HepG2 (cell line): ENCODE data around the gene PPP1R27. TPM values are rescaled to one million over a fixed set of nuclear protein-coding genes. Genes with fewer than 3 reads are reported as not detected.

ENCODE experiments used
- AHR ChIP-seq: IDR thresholded peaks from 2 replicates; pipeline ENCODE4 v1.6.1; 2018; ENCODE audit warnings: missing genetic modification reagents, missing compliant biosample characterization
- AKNA ChIP-seq: sonication (generic); formaldehyde crosslinking; IDR thresholded peaks from 2 replicates; pipeline ENCODE4 v1.4.0; 2020; ENCODE audit warnings: missing genetic modification reagents, borderline replicate concordance
- ATF3 ChIP-seq: sonication (generic); formaldehyde crosslinking; IDR thresholded peaks from 2 replicates; pipeline ENCODE4 v1.4.0; 2020; ENCODE audit warnings: missing genetic modification reagents
- ATM ChIP-seq: fragments of 450-650 bp; IDR thresholded peaks from 2 replicates; pipeline ENCODE4 v1.7.1; 2017; ENCODE audit warnings: mild to moderate bottlenecking, borderline replicate concordance
- BRF2 ChIP-seq: sonication (generic); formaldehyde crosslinking; IDR thresholded peaks from 2 replicates; pipeline ENCODE4 v1.8.1; 2022; ENCODE audit warnings: mild to moderate bottlenecking, missing genetic modification reagents
- CREB1 ChIP-seq, 2 experiments: fragments of 450-650 bp in 1 of 2; IDR thresholded peaks; 2 replicates each; pipeline ENCODE4 v1.6.1; 2016 to 2017; ENCODE audit warnings: control low read depth in 1 of 2, mild to moderate bottlenecking in 1 of 2, missing compliant biosample characterization in 1 of 2, missing genetic modification characterization in 1 of 2
- CREBL2 ChIP-seq: sonication (generic); formaldehyde crosslinking; IDR thresholded peaks from 2 replicates; pipeline ENCODE4 v1.8.1; 2023; ENCODE audit warnings: missing genetic modification reagents, mild to moderate bottlenecking, borderline replicate concordance
- JUND ChIP-seq: sonication (generic); formaldehyde crosslinking; IDR thresholded peaks from 2 replicates; pipeline ENCODE4 v1.8.0; 2022; ENCODE audit warnings: mild to moderate bottlenecking, missing genetic modification reagents
- MTA1 ChIP-seq: sonication (generic); formaldehyde crosslinking; IDR thresholded peaks from 2 replicates; pipeline ENCODE4 v1.4.0; 2020; ENCODE audit warnings: missing genetic modification reagents, mild to moderate bottlenecking, borderline replicate concordance
- NFE2L1 ChIP-seq: sonication (generic); formaldehyde crosslinking; IDR thresholded peaks from 2 replicates; pipeline ENCODE4 v1.4.0; 2020; ENCODE audit warnings: missing genetic modification reagents, mild to moderate bottlenecking, borderline replicate concordance
- NR1H2 ChIP-seq: sonication (generic); formaldehyde crosslinking; IDR thresholded peaks from 2 replicates; pipeline ENCODE4 v1.8.1; 2022; ENCODE audit warnings: low read depth, missing genetic modification reagents, borderline replicate concordance
- PBX3 ChIP-seq: sonication (generic); formaldehyde crosslinking; IDR thresholded peaks from 2 replicates; pipeline ENCODE4 v1.8.1; 2023; ENCODE audit warnings: missing genetic modification reagents, inconsistent platforms, borderline replicate concordance
- SSRP1 ChIP-seq: IDR thresholded peaks from 2 replicates; pipeline ENCODE4 v1.6.1; 2016; ENCODE audit warnings: control low read depth
- TCF7L2 ChIP-seq: IDR thresholded peaks from 2 replicates; pipeline ENCODE4 v1.6.1; 2011; ENCODE audit warnings: mild to moderate bottlenecking, low read depth, low read length, moderate library complexity
- ZFP37 ChIP-seq: sonication (generic); formaldehyde crosslinking; IDR thresholded peaks from 2 replicates; pipeline ENCODE4 v1.4.0; 2020; ENCODE audit warnings: missing genetic modification reagents, borderline replicate concordance
- ZNF10 ChIP-seq: sonication (generic); formaldehyde crosslinking; IDR thresholded peaks from 2 replicates; pipeline ENCODE4 v1.4.0; 2020; ENCODE audit warnings: mild to moderate bottlenecking, low read depth, missing genetic modification reagents, borderline replicate concordance
- ZNF121 ChIP-seq: sonication (generic); formaldehyde crosslinking; IDR thresholded peaks from 2 replicates; pipeline ENCODE4 v1.5.0; 2020; ENCODE audit warnings: mild to moderate bottlenecking, missing genetic modification reagents
- ZNF510 ChIP-seq: sonication (generic); formaldehyde crosslinking; IDR thresholded peaks from 2 replicates; pipeline ENCODE4 v1.4.0; 2020; ENCODE audit warnings: low read depth, mild to moderate bottlenecking, missing genetic modification reagents
- ZNF660 ChIP-seq: sonication (generic); formaldehyde crosslinking; IDR thresholded peaks from 2 replicates; pipeline ENCODE4 v1.5.1; 2020; ENCODE audit warnings: mild to moderate bottlenecking, low read depth, missing genetic modification reagents, borderline replicate concordance
- polyA plus RNA-seq, 8 experiments: library from polyadenylated mRNA; depleted of rRNA in 3 of 8; stranded (reverse) in 7 of 8; unstranded in 1 of 8; fragments of >200 nt; fragmentation: Illumina TruSeq in 4 of 8; extraction: Trizol in 4 of 8; gene quantifications; 2 replicates each; pipeline versions ENCODE4 v1.2.1 to v1.2.3, GENCODE V29; 2011 to 2016; ENCODE audit warnings: low read depth in 4 of 8, missing spikeins in 1 of 8, mixed read lengths in 1 of 8; ENCODE audit not compliant: insufficient read depth in 1 of 8
- total RNA-seq, 5 experiments: library from RNA; depleted of rRNA; stranded (reverse); fragments of >200 nt; fragmentation: Illumina TruSeq; extraction: Trizol; gene quantifications; 2 replicates each; pipeline ENCODE4 v1.2.3, GENCODE V29; 2016; ENCODE audit warnings: low read depth in 1 of 5

The PPP1R27 gene
- total and polyA plus RNA-seq, 2 of the 13 experiments (the other 11 are each of a cell fraction or from before 2014, with no cell fraction given): 0.17 to 1.00 TPM

DNA sequence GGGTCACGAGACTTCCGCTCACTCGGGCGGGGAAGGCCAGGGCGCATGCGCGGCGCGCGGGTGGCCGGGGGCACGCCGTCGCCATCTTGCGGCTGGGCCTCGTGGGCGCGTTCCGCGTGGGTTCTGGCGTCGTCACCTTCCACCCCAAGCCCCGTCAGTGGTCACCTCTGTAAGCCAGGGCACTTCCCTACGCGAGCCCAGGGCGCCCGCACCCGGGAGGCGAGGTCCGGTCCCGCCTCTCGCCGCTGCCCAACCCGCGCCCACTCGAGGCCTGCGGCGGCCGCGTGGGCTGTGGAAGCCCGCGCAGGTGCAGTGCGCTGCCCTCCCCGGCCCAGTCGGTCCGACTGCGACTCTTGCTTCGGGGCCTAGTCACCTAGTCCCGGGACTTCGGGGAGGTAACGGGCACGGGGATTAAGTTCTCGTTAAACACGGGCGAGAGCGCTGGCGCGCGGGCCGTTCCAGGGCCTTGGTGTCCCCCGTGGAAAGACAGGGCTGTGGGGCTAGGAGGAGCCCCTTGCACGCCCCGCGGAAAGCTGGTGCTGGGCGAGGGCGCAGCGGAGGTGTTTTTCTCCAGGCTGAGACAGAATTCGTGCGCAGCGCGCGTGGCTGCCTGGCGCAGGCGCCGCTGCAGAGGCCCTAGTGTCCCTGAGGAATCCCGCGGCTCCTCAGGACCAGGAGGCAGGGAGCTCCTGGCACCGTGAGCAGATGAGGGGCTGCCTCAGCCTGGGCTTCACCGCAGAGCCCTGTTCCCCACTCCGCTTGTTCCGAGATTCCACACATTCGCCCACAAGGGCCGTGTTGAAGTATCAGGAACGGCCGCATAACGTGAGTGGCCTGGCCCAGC, 36.8 kb upstream of the PPP1R27 start (continued):
- TF ChIP-seq ZNF121 (peak; percentile 37; the same call in 1 of the 2 replicates), AHR (no peak), CREBL2 (CRISPR knock-in tag) (peak; percentile 94), NFE2L1 (peak; percentile 94), JUND (CRISPR knock-in tag) (peak; percentile 84), AKNA (no peak), ZNF10 (0 out of 2 replicates have a peak, but pooled peaks have one; percentile 84), SSRP1 (CRISPR knock-in tag) (peak; percentile 9; the same call in 1 of the 2 replicates), PBX3 (CRISPR knock-in tag) (no peak), NR1H2 (CRISPR knock-in tag) (peak; percentile 98), MTA1 (CRISPR knock-in tag) (peak; percentile 100), ZFP37 (CRISPR knock-in tag) (no peak), BRF2 (CRISPR knock-in tag) (no peak), ZNF660 (CRISPR knock-in tag) (no peak), CREB1 (IDR thresholded peaks at IDR 0.05) (peak; percentile 84), CREB1 (CRISPR knock-in tag; IDR thresholded peaks at IDR 0.05) (no peak), ATM (no peak), ZNF510 (CRISPR knock-in tag) (peak; percentile 84), TCF7L2 (no peak), ATF3 (CRISPR knock-in tag) (peak; percentile 29; the same call in 1 of the 2 replicates)
